GM12878 (cell line): Measurements from ENCODE around the gene MTMR6. TPM values are rescaled to one million over a fixed set of nuclear protein-coding genes. Genes with fewer than 3 reads are reported as not detected.

Source experiments
- ATAC-seq: fragments of 200-7000 bp; cut with Tn5 transposase; 3 replicates; pipeline ENCODE4 v1.9.1; 2020; ENCODE audit warnings: mild to moderate bottlenecking, moderate library complexity
- BruUV-seq: library from RNA; stranded (reverse); fragments of 400-500 nt; replicated peaks from 2 replicates; lab custom pipeline; 2021; lab: Mats Ljungman, UMichigan
- CTCF ChIA-PET: fragments of 300-600 bp; sonication (Branson Sonifier 250); formaldehyde crosslinking; extraction: SDS; loops from one replicate; lab custom pipeline; 2021; ENCODE audit warnings: inconsistent platforms; lab: Yijun Ruan, JAX
- POLR2A ChIA-PET: fragments of 350-600 bp; formaldehyde crosslinking; extraction: SDS; loops from one replicate; lab custom pipeline; 2021; ENCODE audit warnings: inconsistent platforms; lab: Charles Lee
- RAD21 ChIA-PET: fragments of 300-600 bp; sonication (Branson Sonifier 250); formaldehyde crosslinking; loops from one replicate; lab custom pipeline; 2023; ENCODE audit warnings: antibody characterized with exemption; ENCODE audit not compliant: unreplicated experiment; lab: Charles Lee
- SMC1A ChIA-PET: fragments of 300-600 bp; sonication (Branson Sonifier 250); formaldehyde crosslinking; loops from one replicate; lab custom pipeline; 2023; ENCODE audit not compliant: unreplicated experiment, uncharacterized antibody; lab: Charles Lee
- DNase-seq: peaks from one replicate; pipeline ENCODE4 v3.0.0-alpha.2; 2011; ENCODE audit warnings: low read depth, low spot score
- FAIRE-seq: peaks from 3 replicates; lab custom pipeline; 2011; peaks lifted over from hg19 to GRCh38; lab: Jason Lieb, UNC
- H2AFZ ChIP-seq: 2 replicates; pipeline ENCODE4 v1.6.0; 2011; ENCODE audit warnings: low read depth, low read length, control low read depth; ENCODE audit not compliant: control insufficient read depth
- H3K27ac ChIP-seq: 2 replicates; pipeline ENCODE4 v1.5.1; 2011; ENCODE audit warnings: control low read depth; ENCODE audit not compliant: control insufficient read depth, insufficient read depth
- H3K27me3 ChIP-seq, 2 experiments: replicated peaks in 1 of 2; 2 replicates each; pipeline versions ENCODE4 v1.6.0 to v1.6.1; 2011; ENCODE audit warnings: low read length in 1 of 2; ENCODE audit not compliant: control insufficient read depth in 2 of 2, insufficient read depth in 2 of 2
- H3K36me3 ChIP-seq, 2 experiments: 2 replicates each; pipeline ENCODE4 v1.5.1; 2011; ENCODE audit warnings: low read length in 1 of 2; ENCODE audit not compliant: control insufficient read depth in 2 of 2, insufficient read depth in 2 of 2
- H3K4me1 ChIP-seq: 2 replicates; pipeline ENCODE4 v1.6.1; 2011; ENCODE audit warnings: mild to moderate bottlenecking, low read length, moderate library complexity, mixed read lengths; ENCODE audit not compliant: control insufficient read depth, insufficient read depth
- H3K4me2 ChIP-seq: 2 replicates; pipeline ENCODE4 v1.6.0; 2011; ENCODE audit warnings: control low read depth; ENCODE audit not compliant: control insufficient read depth, insufficient read depth
- H3K4me3 ChIP-seq: fragments of 200-600 bp; sonication (generic); 2 replicates; pipeline ENCODE4 v1.5.1; 2016
- H3K79me2 ChIP-seq: 2 replicates; pipeline ENCODE4 v1.6.0; 2011; ENCODE audit warnings: low read length; ENCODE audit not compliant: control insufficient read depth, insufficient read depth
- H3K9ac ChIP-seq: 2 replicates; pipeline ENCODE4 v1.8.0; 2011; ENCODE audit warnings: low read length, control low read depth, mixed read lengths; ENCODE audit not compliant: control insufficient read depth, insufficient read depth
- H3K9me3 ChIP-seq: replicated peaks from 3 replicates; pipeline ENCODE4 v1.5.1; 2011; ENCODE audit warnings: mild to moderate bottlenecking, low read length; ENCODE audit not compliant: control insufficient read depth, insufficient read depth
- H4K20me1 ChIP-seq: 2 replicates; pipeline ENCODE4 v1.6.0; 2011; ENCODE audit not compliant: control insufficient read depth, insufficient read depth
- BRCA1 ChIP-seq: IDR thresholded peaks from 2 replicates; pipeline ENCODE4 v1.6.1; 2011; ENCODE audit warnings: low read depth, low read length, improper control_type of control experiment
- CEBPB ChIP-seq, 2 experiments: fragments of 150-350 bp in 1 of 2; IDR thresholded peaks; 2 replicates each; pipeline ENCODE4 v1.6.1; 2012 to 2014; ENCODE audit warnings: low read depth in 2 of 2, low read length in 2 of 2, borderline replicate concordance in 1 of 2, inconsistent platforms in 1 of 2
- CREB1 ChIP-seq: IDR thresholded peaks from 2 replicates; pipeline ENCODE4 v1.6.1; 2012; ENCODE audit warnings: low read depth, mild to moderate bottlenecking, inconsistent platforms
- KDM1A ChIP-seq: fragments of 200-600 bp; sonication (generic); IDR thresholded peaks from 2 replicates; pipeline ENCODE4 v1.6.1; 2016; ENCODE audit warnings: borderline replicate concordance
- LARP7 ChIP-seq: fragments of 450-650 bp; IDR thresholded peaks from 2 replicates; pipeline ENCODE4 v1.6.1; 2017; ENCODE audit warnings: mild to moderate bottlenecking
- PAX5 ChIP-seq: IDR thresholded peaks from 2 replicates; pipeline ENCODE4 v1.6.1; 2011; ENCODE audit warnings: low read depth, low read length, borderline replicate concordance
- PRDM15 ChIP-seq: fragments of 450-650 bp; formaldehyde crosslinking; IDR thresholded peaks from 2 replicates; pipeline ENCODE4 v1.4.0; 2020; ENCODE audit warnings: mild to moderate bottlenecking, moderate library complexity
- STAT1 ChIP-seq: fragments of 450-650 bp; conservative IDR thresholded peaks from 2 replicates; pipeline ENCODE4 v1.6.1; 2014; ENCODE audit warnings: antibody characterized with exemption, mild to moderate bottlenecking
- WRNIP1 ChIP-seq: IDR thresholded peaks from 2 replicates; pipeline ENCODE4 v1.6.1; 2011; ENCODE audit warnings: low read depth, low read length, improper control_type of control experiment, borderline replicate concordance
- WGBS: methylation state at CpG from one replicate; pipeline ENCODE4 v1.1.6; 2016; ENCODE audit warnings: low lambda C conversion rate; ENCODE audit not compliant: insufficient replicate concordance, insufficient coverage; ENCODE audit errors: missing lambda C conversion rate; 5-methylcytosine and 5-hydroxymethylcytosine counted together
- in situ Hi-C: fragments of 300-500 bp; cut with MboI; formaldehyde crosslinking; loops from 9 replicates; pipeline ENCODE4 v1.14.3; 2018; ENCODE audit warnings: mixed read lengths
- intact Hi-C: fragments of 100-400 bp; cut with micrococcal nuclease; formaldehyde crosslinking; loops from one replicate; pipeline ENCODE4 v1.14.2; 2022; ENCODE audit not compliant: unreplicated experiment
- polyA plus RNA-seq, 11 experiments: library from polyadenylated mRNA; depleted of rRNA in 4 of 11; unstranded in 6 of 11; stranded (reverse) in 5 of 11; fragments of >200 nt; fragmentation: Nextera tagmentation in 4 of 11; fragmentation: Illumina TruSeq in 1 of 11; extraction: Ambion mirVana in 4 of 11; extraction: Trizol in 1 of 11; gene quantifications; 1 replicate in 1 of 11; 2 replicates in 10 of 11; pipeline versions ENCODE4 v1.2.1 to v1.2.3, GENCODE V29; 2011 to 2016; ENCODE audit warnings: inconsistent platforms in 2 of 11, missing spikeins in 2 of 11, low read depth in 1 of 11
- total RNA-seq, 4 experiments: library from RNA; depleted of rRNA in 3 of 4; stranded (reverse); fragments of >200 nt in 3 of 4; fragmentation: Illumina TruSeq in 1 of 4; extraction: Trizol in 1 of 4; gene quantifications; 2 replicates each; pipeline versions ENCODE4 v1.2.1 to v1.2.3, GENCODE V29; 2013 to 2021

The MTMR6 gene
- total and polyA plus RNA-seq, 10 of the 15 experiments (the other 5 are each of a cell fraction or from before 2014, with no cell fraction given) = 9.8 to 24.2 (median 16.0) TPM

- FAIRE-seq = no peak
- no peak for TF ChIP-seq CREB1
- TF ChIP-seq KDM1A = no peak
- no peak for TF ChIP-seq STAT1
- no peak for TF ChIP-seq CEBPB (IDR thresholded peaks at IDR 0.05; ENCODE audit: borderline replicate concordance in 1 of 2, low read depth in 2 of 2, low read length in 2 of 2)
- TF ChIP-seq PRDM15 = no peak
- TF ChIP-seq PAX5 = no peak
- no peak for TF ChIP-seq WRNIP1
- no peak for TF ChIP-seq BRCA1
- no peak for TF ChIP-seq LARP7
- TF ChIP-seq, all 136 proteins: peak for 0
These were observed 79.9 kb downstream of the MTMR6 start for GRCh38 chr13:25207291-25207810.

More at GRCh38 chr13:25207291-25207810, 79.9 kb downstream of the MTMR6 start:
- no peak overlapping the region for H3K4me2 ChIP-seq
- in situ Hi-C loops (no loop called here), intact Hi-C loops (loop anchor here (10.0 kb wide), 1 partner anchor 63 kb away; no protein-coding TSS in a partner anchor)
- ChIA-PET POLR2A (no interaction called here), CTCF (interaction anchor here (1.5 kb wide), 1 partner anchor 25 kb away, joined by 3 read pairs; no protein-coding TSS in a partner anchor), RAD21 (no interaction called here), SMC1A (interaction anchor here (1.8 kb wide), 1 partner anchor 11 kb away, joined by 6 read pairs; no protein-coding TSS in a partner anchor)
- no peak for DNase-seq
- H3K9me3 ChIP-seq = no peaks in the 10 kb centered on the region
- H2AFZ ChIP-seq = no peak overlapping the region
- no peaks in the 10 kb centered on the region for H3K36me3 ChIP-seq
- no peaks in the 10 kb centered on the region for H3K4me1 ChIP-seq
- BruUV-seq = no TSS peak
- H3K9ac ChIP-seq = no peak overlapping the region
- 44% methylated on average over 8 of the region's 8 CpGs for WGBS
- ATAC-seq = no peak
- no peak overlapping the region for H3K27ac ChIP-seq
- H4K20me1 ChIP-seq = no peaks in the 10 kb centered on the region
- H3K79me2 ChIP-seq = no peaks in the 10 kb centered on the region
- no peaks in the 10 kb centered on the region for H3K27me3 ChIP-seq
- no peak overlapping the region for H3K4me3 ChIP-seq
